Transverse colon (tissue), 3 donors: Measurements from ENCODE around the gene ARNT2.

ENCODE experiments used
- CTCF ChIP-seq, 5 experiments: fragments of 200-600 bp in 3 of 5; fragments of 450-650 bp in 2 of 5; sonication (generic) in 3 of 5; IDR thresholded peaks; 1 replicate in 2 of 5; 2 replicates in 3 of 5; pipeline ENCODE4 v1.5.1; 2016 to 2017; ENCODE audit warnings: antibody characterized with exemption in 5 of 5, inconsistent platforms in 3 of 5, mild to moderate bottlenecking in 2 of 5, moderate library complexity in 1 of 5
- EP300 ChIP-seq: sonication (generic); formaldehyde crosslinking; IDR thresholded peaks from one replicate; pipeline ENCODE4 v1.6.1; 2017; ENCODE audit warnings: antibody characterized with exemption, low read depth
- POLR2A ChIP-seq: fragments of 450-650 bp; IDR thresholded peaks from one replicate; pipeline ENCODE4 v1.6.1; 2016; ENCODE audit warnings: antibody characterized with exemption, mild to moderate bottlenecking, moderate library complexity

- TF ChIP-seq CTCF (IDR thresholded peaks at IDR 0.05): no peak
- TF ChIP-seq EP300: no peak
- TF ChIP-seq POLR2A: no peak
Observed at GRCh38 chr15:80508783-80509182, 104.6 kb downstream of the ARNT2 start.
